ENCODE results near the gene CHST6. TPM values are rescaled to one million over a fixed set of nuclear protein-coding genes. Genes with fewer than 3 reads are reported as not detected.
A peak's percentile ranks its signal among the peaks of the same experiment; 100 is the strongest.
"Not testable (repeated sequence)": the region's sequence is repeated elsewhere in the genome, so short reads cannot be mapped to it uniquely, and the experiment has no call there.

CHST6 gene
- total RNA-seq, 6 experiments from 2014 or later = 0.02 TPM; not detected in 5

- Histone ChIP-seq H3K9me3 (no peaks in the 10 kb centered on the region), H3K27ac (no peak overlapping the region), H3K4me3 (no peak overlapping the region), H3K4me1 (peaks cover 0 to 15% (median 6%) of the 10 kb centered on the region in 4 donors), H3K27me3 (no peaks in the 10 kb centered on the region), H3K36me3 (no peaks in the 10 kb centered on the region)
- intact Hi-C loops (cut with DNase I) = no loop called here
- no peak for TF ChIP-seq CTCF (IDR thresholded peaks at IDR 0.05)
- TF ChIP-seq POLR2A (IDR thresholded peaks at IDR 0.05) = no peak
- no peak for DNase-seq
- WGBS (ENCODE audit: insufficient coverage, low coverage, low lambda C conversion rate, missing lambda C conversion rate) = 82% methylated on average over 5 of the region's 5 CpGs
- ATAC-seq = peak in 2 of 4 donors; percentile 9 to 22
Measured at GRCh38 chr16:75526032-75526790, 31.0 kb upstream of the CHST6 start.

GRCh38 chr16:75519175-75519574, 23.9 kb upstream of the CHST6 start:
- no peaks in the 10 kb centered on the region for H3K9me3 ChIP-seq
- TF ChIP-seq POLR2A (IDR thresholded peaks at IDR 0.05) (no peak), CTCF (IDR thresholded peaks at IDR 0.05) (no peak)
- H3K36me3 ChIP-seq = no peaks in the 10 kb centered on the region
- H3K27ac ChIP-seq = no peak overlapping the region
- ATAC-seq = no peak
- WGBS (ENCODE audit: insufficient coverage, low coverage, low lambda C conversion rate, missing lambda C conversion rate) = 95% methylated on average over 5 of the region's 6 CpGs
- no peak overlapping the region for H3K4me3 ChIP-seq
- no peaks in the 10 kb centered on the region for H3K27me3 ChIP-seq
- no peaks in the 10 kb centered on the region for H3K4me1 ChIP-seq
- intact Hi-C loops (cut with DNase I) = no loop called here
- DNase-seq = no peak

- H3K27me3 ChIP-seq; H3K36me3 ChIP-seq; intact Hi-C loops (cut with DNase I); H3K4me1 ChIP-seq; H3K9me3 ChIP-seq: not testable (repeated sequence)
- DNase-seq = peak in 1 of 3 donors; percentile 65
- WGBS (ENCODE audit: insufficient coverage, low coverage, low lambda C conversion rate, missing lambda C conversion rate) = 3% methylated on average over 27 of the region's 42 CpGs
- peak in 2 of 4 donors; percentile 3 to 8 for TF ChIP-seq CTCF (IDR thresholded peaks at IDR 0.05)
- Histone ChIP-seq H3K4me3 (peak overlapping the region; percentile 83 to 95 (median 91)), H3K27ac (peak overlapping the region; percentile 91 to 95 (median 94))
- peak; percentile 36 to 53 (median 46) for ATAC-seq
Measured at GRCh38 chr16:75516189-75516966, 21.1 kb upstream of the CHST6 start.

GRCh38 chr16:75514296-75514695, 19.1 kb upstream of the CHST6 start:
- intact Hi-C loops (cut with DNase I) = no loop called here
- no peak overlapping the region for H3K27ac ChIP-seq
- no peak for TF ChIP-seq POLR2A (IDR thresholded peaks at IDR 0.05)
- TF ChIP-seq CTCF (IDR thresholded peaks at IDR 0.05) = no peak
- DNase-seq (no peak), ATAC-seq (no peak)
- WGBS (ENCODE audit: insufficient coverage, low coverage, low lambda C conversion rate, missing lambda C conversion rate) = 93% methylated on average over 7 of the region's 11 CpGs
- no peaks in the 10 kb centered on the region for H3K9me3 ChIP-seq
- H3K4me3 ChIP-seq = no peak overlapping the region
- H3K27me3 ChIP-seq = no peaks in the 10 kb centered on the region
- H3K4me1 ChIP-seq = no peaks in the 10 kb centered on the region
- H3K36me3 ChIP-seq = no peaks in the 10 kb centered on the region

All from right lobe of liver (tissue), 6 donors.